DND-41 (cell line): ENCODE measurements around the gene NT5C1A.

Experiments used
- ATAC-seq: fragments of 200-7000 bp; cut with Tn5 transposase; 3 replicates; pipeline ENCODE4 v1.9.1; 2021; ENCODE audit warnings: low read depth; ENCODE audit not compliant: insufficient read depth
- DNase-seq: peaks from one replicate; pipeline ENCODE4 v3.0.0-alpha.2; 2020
- H2AFZ ChIP-seq: 2 replicates; pipeline ENCODE4 v1.6.0; 2012; ENCODE audit warnings: low read depth, low read length
- H3K27ac ChIP-seq: 2 replicates; pipeline ENCODE4 v1.5.1; 2012; ENCODE audit warnings: low read length, inconsistent platforms
- H3K27me3 ChIP-seq: fragments of 200-600 bp; sonication (generic); 2 replicates; pipeline ENCODE4 v1.6.0; 2012; ENCODE audit warnings: low read length, mild to moderate bottlenecking, inconsistent platforms; ENCODE audit not compliant: insufficient read depth, poor library complexity
- H3K36me3 ChIP-seq: 2 replicates; pipeline ENCODE4 v1.5.1; 2012; ENCODE audit warnings: low read length, inconsistent platforms; ENCODE audit not compliant: insufficient read depth
- H3K4me1 ChIP-seq: 2 replicates; pipeline ENCODE4 v1.5.1; 2012; ENCODE audit warnings: mild to moderate bottlenecking, low read length; ENCODE audit not compliant: insufficient read depth
- H3K4me2 ChIP-seq: 2 replicates; pipeline ENCODE4 v1.6.0; 2012; ENCODE audit warnings: mild to moderate bottlenecking, moderate library complexity, low read length, inconsistent platforms; ENCODE audit not compliant: insufficient read depth
- H3K4me3 ChIP-seq, 2 experiments: fragments of 200-600 bp in 1 of 2; shearing (Covaris generic) in 1 of 2; 2 replicates each; pipeline ENCODE4 v1.5.1; 2012 to 2016; ENCODE audit warnings: inconsistent platforms in 2 of 2, low read length in 2 of 2, mild to moderate bottlenecking in 2 of 2, low read depth in 1 of 2, moderate library complexity in 1 of 2
- H3K79me2 ChIP-seq: 2 replicates; pipeline ENCODE4 v1.6.0; 2012; ENCODE audit warnings: low read length, inconsistent platforms; ENCODE audit not compliant: insufficient read depth
- H3K9ac ChIP-seq: 2 replicates; pipeline ENCODE4 v1.6.0; 2012; ENCODE audit warnings: low read depth, mild to moderate bottlenecking, inconsistent platforms, low read length, moderate library complexity
- H3K9me3 ChIP-seq: 2 replicates; pipeline ENCODE4 v1.5.1; 2012; ENCODE audit warnings: low read length, moderate library complexity, mild to moderate bottlenecking, inconsistent platforms; ENCODE audit not compliant: insufficient read depth, severe bottlenecking
- H4K20me1 ChIP-seq: 2 replicates; pipeline ENCODE4 v1.6.0; 2012; ENCODE audit warnings: low read length; ENCODE audit not compliant: insufficient read depth
- CTCF ChIP-seq: IDR thresholded peaks from 2 replicates; pipeline ENCODE4 v1.5.1; 2012; ENCODE audit warnings: borderline replicate concordance, low read length, moderate library complexity, mild to moderate bottlenecking; ENCODE audit not compliant: poor library complexity, severe bottlenecking; ENCODE audit errors: extremely low read depth
- EZH2 ChIP-seq: IDR thresholded peaks from 3 replicates; pipeline ENCODE4 v1.6.1; 2012; ENCODE audit warnings: borderline replicate concordance, low read depth, mild to moderate bottlenecking, moderate library complexity, low read length, inconsistent platforms; ENCODE audit not compliant: severe bottlenecking

The NT5C1A gene

DNA sequence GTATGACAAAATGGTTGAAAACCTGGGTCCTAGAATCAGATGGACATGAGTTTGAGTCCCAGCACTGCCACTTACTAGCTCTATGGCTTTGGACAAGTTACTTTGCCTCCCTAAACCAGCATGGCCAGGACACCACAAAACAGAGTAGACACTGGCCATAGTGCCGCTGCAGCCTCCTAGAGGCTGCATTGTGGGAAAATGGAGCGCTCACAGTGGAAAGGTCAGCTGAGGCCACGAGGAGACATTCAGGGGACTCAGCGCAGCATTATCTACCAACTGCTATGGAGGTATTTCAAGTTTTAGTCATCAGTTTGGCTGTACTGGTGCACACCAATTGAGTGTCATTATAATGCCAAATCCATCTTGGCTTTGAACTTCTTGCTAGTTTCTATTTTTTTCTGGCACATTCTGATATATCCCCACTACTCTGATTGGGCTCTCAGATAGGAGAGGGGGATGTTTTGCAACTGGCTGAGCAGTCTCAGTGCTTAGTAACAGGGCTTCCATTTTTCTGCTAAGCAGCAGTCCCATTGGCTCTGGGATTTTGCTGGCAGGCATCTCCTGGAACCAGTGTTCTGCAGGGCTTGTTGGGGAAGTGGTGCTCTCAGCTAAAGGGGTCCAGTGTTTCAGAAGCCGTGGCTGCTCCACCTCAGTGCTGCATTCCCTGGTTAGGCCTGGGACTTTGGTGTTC is 16.2 kb downstream of the NT5C1A start:
- H3K9me3 ChIP-seq, result no peaks in the 10 kb centered on the region
- H4K20me1 ChIP-seq, result 0 out of 2 replicates have a peak, but pooled peaks cover 3% of the 10 kb centered on the region
- TF ChIP-seq EZH2 (no peak), CTCF (no peak)
- H3K27ac ChIP-seq, result no peak overlapping the region
- DNase-seq (no peak), ATAC-seq (no peak)
- H3K79me2 ChIP-seq, result no peaks in the 10 kb centered on the region
- H3K36me3 ChIP-seq, result no peaks in the 10 kb centered on the region
- no peak overlapping the region for H3K9ac ChIP-seq
- H3K27me3 ChIP-seq, result peaks cover 10% of the 10 kb centered on the region
- no peak overlapping the region for H2AFZ ChIP-seq
- H3K4me1 ChIP-seq, result peaks cover 4% of the 10 kb centered on the region; the same call in 1 of the 2 replicates
- H3K4me2 ChIP-seq, result no peak overlapping the region
- no peak overlapping the region for H3K4me3 ChIP-seq

GRCh38 chr1:39654291-39654690 is 17.6 kb downstream of the NT5C1A start:
- TF ChIP-seq CTCF, result no peak
- no peak for TF ChIP-seq EZH2
- H3K27ac ChIP-seq, result no peak overlapping the region
- H4K20me1 ChIP-seq, result 0 out of 2 replicates have a peak, but pooled peaks cover 3% of the 10 kb centered on the region
- no peak overlapping the region for H3K4me3 ChIP-seq
- peaks cover 4% of the 10 kb centered on the region; the same call in 1 of the 2 replicates for H3K4me1 ChIP-seq
- H3K9me3 ChIP-seq, result no peaks in the 10 kb centered on the region
- ATAC-seq, result no peak
- DNase-seq, result no peak
- no peak overlapping the region for H3K9ac ChIP-seq
- H3K27me3 ChIP-seq, result peaks cover 10% of the 10 kb centered on the region
- H3K4me2 ChIP-seq, result no peak overlapping the region
- no peaks in the 10 kb centered on the region for H3K79me2 ChIP-seq
- no peaks in the 10 kb centered on the region for H3K36me3 ChIP-seq
- H2AFZ ChIP-seq, result no peak overlapping the region

DNA sequence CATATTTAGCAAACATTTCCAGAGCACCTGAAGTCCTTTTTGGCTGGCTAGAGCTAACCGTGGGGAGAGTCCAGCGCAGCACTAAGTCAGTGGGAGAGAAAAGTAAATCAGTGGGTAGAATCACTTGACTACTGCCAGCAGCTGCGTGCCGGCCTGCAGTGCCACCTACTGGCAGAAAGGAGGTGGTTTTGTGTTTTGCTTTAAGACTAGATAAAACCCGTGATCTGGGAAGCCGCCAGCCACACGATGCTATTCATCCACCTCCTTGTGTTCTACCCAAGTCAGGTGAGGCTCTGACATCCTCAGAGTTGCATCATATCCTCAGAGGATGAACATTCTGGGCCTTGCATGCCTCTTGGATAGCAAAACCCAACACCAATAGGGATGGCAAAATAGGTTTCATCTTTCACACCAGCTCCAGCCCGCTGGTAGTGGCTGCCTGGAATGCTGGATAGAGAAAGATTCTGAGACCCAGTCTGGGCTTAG is 18.3 kb downstream of the NT5C1A start:
- Histone ChIP-seq H3K4me2 (no peak overlapping the region), H3K27ac (no peak overlapping the region), H3K27me3 (peaks cover 10% of the 10 kb centered on the region), H3K79me2 (no peaks in the 10 kb centered on the region), H2AFZ (no peak overlapping the region), H3K36me3 (no peaks in the 10 kb centered on the region), H3K4me3 (no peak overlapping the region), H3K9ac (no peak overlapping the region), H3K9me3 (no peaks in the 10 kb centered on the region), H3K4me1 (peaks cover 4% of the 10 kb centered on the region; the same call in 1 of the 2 replicates), H4K20me1 (0 out of 2 replicates have a peak, but pooled peaks cover 3% of the 10 kb centered on the region)
- ATAC-seq, result peak; percentile 78
- peak; percentile 73 for DNase-seq
- TF ChIP-seq EZH2 (no peak), CTCF (peak; percentile 89)
